GM21825 (cell line): ENCODE results near the gene ZNF681.
"Not testable (repeated sequence)": the region's sequence is repeated elsewhere in the genome, so short reads cannot be mapped to it uniquely, and the experiment has no call there.

ENCODE experiments used
- ATAC-seq: cut with Tn5 transposase; IDR thresholded peaks from one replicate; pipeline ENCODE4 v1.9.1; 2021; ENCODE audit warnings: mild to moderate bottlenecking, moderate library complexity; ENCODE audit not compliant: unreplicated experiment

Gene ZNF681

DNA sequence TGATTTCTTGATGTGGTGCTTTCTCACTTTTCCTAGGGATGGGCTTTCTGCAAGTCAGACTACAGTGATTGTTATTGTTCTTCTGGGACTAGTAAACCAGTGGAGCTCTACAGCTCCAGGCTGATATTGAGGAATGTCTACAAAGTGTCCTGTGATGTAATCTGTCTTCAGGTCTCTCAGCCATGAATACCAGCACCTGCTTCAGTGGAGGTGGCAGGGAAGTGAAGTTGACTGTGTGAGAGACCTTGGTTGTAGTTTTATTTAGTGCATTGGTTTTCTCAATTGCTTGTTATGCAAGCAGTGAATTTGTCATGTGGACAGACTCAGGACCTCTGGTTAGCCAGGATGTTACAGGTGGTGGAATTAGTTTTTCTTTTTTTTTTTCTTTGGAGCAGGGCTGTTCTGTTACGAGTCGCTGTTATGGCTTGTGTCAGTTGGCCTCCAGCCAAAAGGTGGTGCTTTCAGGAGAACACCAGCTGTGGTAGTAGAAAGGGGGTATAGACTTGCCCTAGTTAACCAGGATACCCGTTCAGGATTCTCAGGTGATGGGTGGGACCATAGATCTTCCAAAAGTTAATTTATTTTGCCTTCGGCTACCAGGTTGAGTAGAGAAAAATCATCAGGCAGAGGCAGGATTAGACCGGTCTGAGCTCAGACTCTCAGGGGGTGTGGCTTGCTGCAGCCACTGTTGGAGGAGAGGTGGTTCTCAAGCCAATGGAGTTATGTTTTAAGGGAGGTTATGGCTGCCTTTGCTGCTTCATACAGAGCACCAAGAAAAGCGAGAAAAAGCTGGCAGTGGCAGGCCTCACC, 59.8 kb downstream of the ZNF681 start:
- ATAC-seq: no peak

DNA sequence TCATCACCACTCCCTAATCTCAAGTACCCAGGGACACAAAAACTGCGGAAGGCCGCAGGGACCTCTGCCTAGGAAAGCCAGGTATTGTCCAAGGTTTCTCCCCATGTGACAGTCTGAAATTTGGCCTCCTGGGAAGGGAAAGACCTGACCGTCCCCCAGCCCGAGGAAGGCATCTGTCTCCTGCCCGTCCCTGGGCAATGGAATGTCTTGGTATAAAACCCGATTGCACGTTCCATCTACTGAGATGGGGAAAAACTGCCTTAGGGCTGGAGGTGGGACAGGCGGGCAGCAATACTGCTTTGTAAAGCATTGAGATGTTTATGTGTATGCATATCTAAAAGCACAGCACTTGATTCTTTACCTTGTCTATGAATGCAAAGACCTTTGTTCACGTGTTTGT, 65.8 kb downstream of the ZNF681 start:
- not testable (repeated sequence) for ATAC-seq
